ENCODE results near the gene PSMD6. TPM values are rescaled to one million over a fixed set of nuclear protein-coding genes. Genes with fewer than 3 reads are reported as not detected.

PSMD6 gene
- total and polyA plus RNA-seq, 8 donors: 15.8 to 98.5 (median 55.5) TPM

DNA sequence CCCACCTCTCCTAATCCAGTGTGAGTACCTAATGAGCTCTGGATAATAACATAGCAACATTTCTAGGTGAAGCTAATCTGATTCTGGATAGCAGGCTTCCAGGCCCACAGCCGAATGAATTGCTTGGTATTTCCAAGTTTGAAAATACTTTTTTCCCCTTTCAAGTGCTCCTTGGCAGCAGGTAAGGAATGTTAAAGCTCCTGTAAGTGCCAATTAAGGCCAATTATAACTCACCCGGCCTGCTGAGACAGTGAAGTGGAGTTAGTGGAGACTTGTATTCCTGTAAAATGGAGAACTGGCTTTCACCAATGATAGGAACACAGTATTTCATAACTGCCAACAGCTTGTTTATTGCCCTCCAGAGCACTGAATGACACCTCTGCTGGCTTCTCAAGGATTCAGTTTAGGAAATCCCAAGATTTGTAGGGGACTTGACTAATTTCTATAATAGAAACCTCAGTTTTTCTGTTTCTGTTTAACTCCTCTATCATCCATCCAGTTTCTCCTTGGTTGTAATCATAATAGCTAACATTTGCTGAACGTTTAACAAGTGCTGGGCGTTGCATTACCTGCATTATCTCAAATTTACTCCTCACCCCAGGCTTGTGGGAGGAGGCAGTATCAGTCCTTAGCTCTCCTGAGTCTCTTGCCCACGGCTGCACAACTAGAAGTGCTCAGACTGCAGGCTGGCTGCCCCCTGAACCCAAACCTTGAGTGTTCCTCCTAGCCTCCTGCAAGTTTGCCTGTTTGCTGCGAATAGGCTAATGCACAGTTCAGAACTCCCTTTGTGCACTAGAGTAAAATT, 58.4 kb downstream of the PSMD6 start:
- intact Hi-C loops (cut with DNase I; ENCODE audit: low total_unique reads): no loop called here
- no peak for TF ChIP-seq EP300 (IDR thresholded peaks at IDR 0.05)
- no peak for TF ChIP-seq POLR2A (IDR thresholded peaks at IDR 0.05)
- TF ChIP-seq POLR2AphosphoS5 (IDR thresholded peaks at IDR 0.05): no peak
- TF ChIP-seq, protein P1, sequence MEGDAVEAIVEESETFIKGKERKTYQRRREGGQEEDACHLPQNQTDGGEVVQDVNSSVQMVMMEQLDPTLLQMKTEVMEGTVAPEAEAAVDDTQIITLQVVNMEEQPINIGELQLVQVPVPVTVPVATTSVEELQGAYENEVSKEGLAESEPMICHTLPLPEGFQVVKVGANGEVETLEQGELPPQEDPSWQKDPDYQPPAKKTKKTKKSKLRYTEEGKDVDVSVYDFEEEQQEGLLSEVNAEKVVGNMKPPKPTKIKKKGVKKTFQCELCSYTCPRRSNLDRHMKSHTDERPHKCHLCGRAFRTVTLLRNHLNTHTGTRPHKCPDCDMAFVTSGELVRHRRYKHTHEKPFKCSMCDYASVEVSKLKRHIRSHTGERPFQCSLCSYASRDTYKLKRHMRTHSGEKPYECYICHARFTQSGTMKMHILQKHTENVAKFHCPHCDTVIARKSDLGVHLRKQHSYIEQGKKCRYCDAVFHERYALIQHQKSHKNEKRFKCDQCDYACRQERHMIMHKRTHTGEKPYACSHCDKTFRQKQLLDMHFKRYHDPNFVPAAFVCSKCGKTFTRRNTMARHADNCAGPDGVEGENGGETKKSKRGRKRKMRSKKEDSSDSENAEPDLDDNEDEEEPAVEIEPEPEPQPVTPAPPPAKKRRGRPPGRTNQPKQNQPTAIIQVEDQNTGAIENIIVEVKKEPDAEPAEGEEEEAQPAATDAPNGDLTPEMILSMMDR (IDR thresholded peaks at IDR 0.05): no peak
- WGBS, 5 donors: 28 to 53% (median 42%) methylated on average over 6 of the region's 6 CpGs
- no peaks in the 10 kb centered on the region for H3K36me3 ChIP-seq
- H3K27ac ChIP-seq: peak overlapping the region; percentile 51 to 66 (median 57)
- H3K4me3 ChIP-seq: no peak overlapping the region
- peaks cover 34 to 90% (median 75%) of the 10 kb centered on the region in 4 donors for H3K4me1 ChIP-seq
- H3K27me3 ChIP-seq: no peaks in the 10 kb centered on the region
- no peak for DNase-seq
- no peaks in the 10 kb centered on the region for H3K9me3 ChIP-seq

DNA sequence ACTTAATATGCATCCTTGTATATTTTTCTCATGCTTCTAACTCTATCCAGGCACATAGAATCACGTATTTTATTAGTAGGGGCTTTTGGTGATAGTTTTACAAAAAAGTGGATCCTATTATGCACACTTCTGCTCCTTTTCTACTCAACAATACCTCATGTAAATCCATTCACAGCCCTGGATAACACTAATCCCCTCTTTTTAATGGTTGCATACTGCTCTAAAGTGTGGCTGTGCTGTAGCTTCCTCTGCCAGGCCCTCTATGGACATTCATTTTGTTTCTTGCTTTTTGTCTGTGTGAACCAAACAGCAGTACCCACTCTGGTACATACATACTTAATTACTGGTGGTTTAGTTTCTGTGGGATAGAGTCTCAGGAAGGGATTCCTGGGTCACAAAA, 59.8 kb downstream of the PSMD6 start:
- intact Hi-C loops (cut with DNase I; ENCODE audit: low total_unique reads): no loop called here
- Histone ChIP-seq H3K27me3 (no peaks in the 10 kb centered on the region), H3K9me3 (no peaks in the 10 kb centered on the region), H3K4me3 (no peak overlapping the region), H3K4me1 (peaks cover 37 to 88% (median 66%) of the 10 kb centered on the region in 4 donors), H3K36me3 (no peaks in the 10 kb centered on the region), H3K27ac (peak overlapping the region in 1 of 5 donors; percentile 66)
- TF ChIP-seq POLR2A (IDR thresholded peaks at IDR 0.05): no peak
- no peak for TF ChIP-seq EP300 (IDR thresholded peaks at IDR 0.05)
- no peak for TF ChIP-seq POLR2AphosphoS5 (IDR thresholded peaks at IDR 0.05)
- TF ChIP-seq, protein P1 (IDR thresholded peaks at IDR 0.05): no peak
- DNase-seq: no peak
- 76 to 91% (median 84%) methylated on average over 1 of the region's 1 CpG for WGBS, 5 donors

DNA sequence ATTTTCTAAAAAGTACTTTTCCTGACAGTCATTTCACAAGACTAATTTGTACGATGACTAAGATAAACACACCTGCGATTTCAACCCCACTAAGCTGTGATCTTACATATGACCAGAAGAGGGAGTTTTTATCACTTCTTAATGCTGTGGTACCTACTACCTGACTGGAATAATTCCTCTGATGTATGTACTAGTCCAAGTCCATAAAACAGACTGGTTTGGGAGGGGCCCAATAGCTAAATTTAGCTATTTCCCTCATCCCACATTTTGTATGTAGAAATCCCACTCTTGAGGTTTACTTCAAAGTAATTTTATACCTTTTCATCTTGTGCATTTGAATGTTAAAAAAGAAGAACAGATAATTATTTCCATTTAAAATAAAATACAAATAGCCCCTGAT, 61.4 kb downstream of the PSMD6 start:
- H3K27me3 ChIP-seq: no peaks in the 10 kb centered on the region

More for the DNA sequence above, 61.4 kb downstream of the PSMD6 start:
- H3K9me3 ChIP-seq: no peaks in the 10 kb centered on the region
- no peak overlapping the region for H3K27ac ChIP-seq
- TF ChIP-seq, protein P1 (IDR thresholded peaks at IDR 0.05): peak in 5 of 7 experiments; percentile 50 to 68 (median 65)
- TF ChIP-seq POLR2A (IDR thresholded peaks at IDR 0.05) (no peak), POLR2AphosphoS5 (IDR thresholded peaks at IDR 0.05) (peak in 1 of 3 donors; percentile 9), EP300 (IDR thresholded peaks at IDR 0.05) (no peak)
- DNase-seq: peak in 1 of 2 donors; percentile 72
- whole genome bisulfite sequencing, 5 donors: 5 to 19% (median 9%) methylated on average over 2 of the region's 2 CpGs
- H3K4me1 ChIP-seq: peaks cover 26 to 84% (median 53%) of the 10 kb centered on the region in 4 donors
- no peak overlapping the region for H3K4me3 ChIP-seq
- H3K36me3 ChIP-seq: no peaks in the 10 kb centered on the region
- intact Hi-C loops (cut with DNase I; ENCODE audit: low total_unique reads): no loop called here

Small RNA genes lying within 50 kb of the gene (small RNA-seq; reads per million reads assigned to genes)
- gene RF00012: 0 reads per million in 4 donors

Other genes starting within 250 kb of the PSMD6 start
- gene C3orf49, start 204.2 kb downstream of the PSMD6 start, total RNA-seq: not detected
- gene C3orf49, start 204.2 kb downstream of the PSMD6 start, polyA plus RNA-seq: not detected
- gene THOC7, start 159.7 kb downstream of the PSMD6 start, total RNA-seq: 100 to 1,000 TPM in 1 of 5 donors, 10 to 100 TPM in 4; 27.8 to 189 (median 49.6) TPM
- 100 to 1,000 TPM in 2 of 3 donors, 10 to 100 TPM in 1; 88.9 to 115 (median 113) TPM for gene THOC7, start 159.7 kb downstream of the PSMD6 start, polyA plus RNA-seq
- 100 to 1,000 TPM in 1 of 5 donors, 10 to 100 TPM in 4; 27.2 to 333 (median 50.9) TPM for gene ATXN7, start 159.6 kb downstream of the PSMD6 start, total RNA-seq
- 1 to 10 TPM; 2.1 to 4.6 (median 2.3) TPM for gene ATXN7, start 159.6 kb downstream of the PSMD6 start, polyA plus RNA-seq
- gene SCAANT1, start 111.1 kb downstream of the PSMD6 start, total RNA-seq: not detected
- not detected for gene SCAANT1, start 111.1 kb downstream of the PSMD6 start, polyA plus RNA-seq
- 10 to 100 TPM; 10.7 to 59.1 (median 42.5) TPM for gene PRICKLE2, start 202.0 kb upstream of the PSMD6 start, total RNA-seq
- 1 to 10 TPM; 3.7 to 4.0 (median 3.8) TPM for gene PRICKLE2, start 202.0 kb upstream of the PSMD6 start, polyA plus RNA-seq